ENCODE results near the gene C16orf86. TPM values are rescaled to one million over a fixed set of nuclear protein-coding genes. Genes with fewer than 3 reads are reported as not detected.
A peak's percentile ranks its signal among the peaks of the same experiment; 100 is the strongest.

Gene C16orf86
- total RNA-seq, 2 donors from 2014 or later = 7.5 to 9.6 TPM

DNA sequence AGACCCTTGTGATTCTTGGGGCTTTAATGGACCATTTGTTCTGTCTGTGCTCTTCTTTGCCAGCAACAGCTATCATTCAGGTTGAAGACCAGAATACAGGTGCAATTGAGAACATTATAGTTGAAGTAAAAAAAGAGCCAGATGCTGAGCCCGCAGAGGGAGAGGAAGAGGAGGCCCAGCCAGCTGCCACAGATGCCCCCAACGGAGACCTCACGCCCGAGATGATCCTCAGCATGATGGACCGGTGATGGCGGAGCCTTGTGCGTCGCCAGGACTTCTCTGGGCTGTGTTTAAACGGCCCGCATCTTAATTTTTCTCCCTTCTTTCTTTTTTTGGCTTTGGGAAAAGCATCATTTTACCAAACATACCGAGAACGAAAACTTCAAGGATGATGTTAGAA lies 29.0 kb upstream of the C16orf86 start:
- peaks cover 9 to 37% of the 10 kb centered on the region in 2 donors for H3K36me3 ChIP-seq (replicated peaks in 1 of 2; ENCODE audit: insufficient read depth in 1 of 2, low read depth in 2 of 2)
- peaks cover 9% of the 10 kb centered on the region for H3K4me1 ChIP-seq
- no peak for ATAC-seq
- H3K4me3 ChIP-seq = no peak overlapping the region
- no peak overlapping the region for H3K27ac ChIP-seq
- TF ChIP-seq, protein P1, sequence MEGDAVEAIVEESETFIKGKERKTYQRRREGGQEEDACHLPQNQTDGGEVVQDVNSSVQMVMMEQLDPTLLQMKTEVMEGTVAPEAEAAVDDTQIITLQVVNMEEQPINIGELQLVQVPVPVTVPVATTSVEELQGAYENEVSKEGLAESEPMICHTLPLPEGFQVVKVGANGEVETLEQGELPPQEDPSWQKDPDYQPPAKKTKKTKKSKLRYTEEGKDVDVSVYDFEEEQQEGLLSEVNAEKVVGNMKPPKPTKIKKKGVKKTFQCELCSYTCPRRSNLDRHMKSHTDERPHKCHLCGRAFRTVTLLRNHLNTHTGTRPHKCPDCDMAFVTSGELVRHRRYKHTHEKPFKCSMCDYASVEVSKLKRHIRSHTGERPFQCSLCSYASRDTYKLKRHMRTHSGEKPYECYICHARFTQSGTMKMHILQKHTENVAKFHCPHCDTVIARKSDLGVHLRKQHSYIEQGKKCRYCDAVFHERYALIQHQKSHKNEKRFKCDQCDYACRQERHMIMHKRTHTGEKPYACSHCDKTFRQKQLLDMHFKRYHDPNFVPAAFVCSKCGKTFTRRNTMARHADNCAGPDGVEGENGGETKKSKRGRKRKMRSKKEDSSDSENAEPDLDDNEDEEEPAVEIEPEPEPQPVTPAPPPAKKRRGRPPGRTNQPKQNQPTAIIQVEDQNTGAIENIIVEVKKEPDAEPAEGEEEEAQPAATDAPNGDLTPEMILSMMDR (IDR thresholded peaks at IDR 0.05) = no peak
- no peak for TF ChIP-seq POLR2A (IDR thresholded peaks at IDR 0.05)
- intact Hi-C loops (cut with DNase I) = no loop called here
- no peak for DNase-seq
- WGBS, 2 donors = 89 to 94% methylated on average over 12 of the region's 12 CpGs
- H3K9me3 ChIP-seq = no peaks in the 10 kb centered on the region
- H3K27me3 ChIP-seq = no peaks in the 10 kb centered on the region

DNA sequence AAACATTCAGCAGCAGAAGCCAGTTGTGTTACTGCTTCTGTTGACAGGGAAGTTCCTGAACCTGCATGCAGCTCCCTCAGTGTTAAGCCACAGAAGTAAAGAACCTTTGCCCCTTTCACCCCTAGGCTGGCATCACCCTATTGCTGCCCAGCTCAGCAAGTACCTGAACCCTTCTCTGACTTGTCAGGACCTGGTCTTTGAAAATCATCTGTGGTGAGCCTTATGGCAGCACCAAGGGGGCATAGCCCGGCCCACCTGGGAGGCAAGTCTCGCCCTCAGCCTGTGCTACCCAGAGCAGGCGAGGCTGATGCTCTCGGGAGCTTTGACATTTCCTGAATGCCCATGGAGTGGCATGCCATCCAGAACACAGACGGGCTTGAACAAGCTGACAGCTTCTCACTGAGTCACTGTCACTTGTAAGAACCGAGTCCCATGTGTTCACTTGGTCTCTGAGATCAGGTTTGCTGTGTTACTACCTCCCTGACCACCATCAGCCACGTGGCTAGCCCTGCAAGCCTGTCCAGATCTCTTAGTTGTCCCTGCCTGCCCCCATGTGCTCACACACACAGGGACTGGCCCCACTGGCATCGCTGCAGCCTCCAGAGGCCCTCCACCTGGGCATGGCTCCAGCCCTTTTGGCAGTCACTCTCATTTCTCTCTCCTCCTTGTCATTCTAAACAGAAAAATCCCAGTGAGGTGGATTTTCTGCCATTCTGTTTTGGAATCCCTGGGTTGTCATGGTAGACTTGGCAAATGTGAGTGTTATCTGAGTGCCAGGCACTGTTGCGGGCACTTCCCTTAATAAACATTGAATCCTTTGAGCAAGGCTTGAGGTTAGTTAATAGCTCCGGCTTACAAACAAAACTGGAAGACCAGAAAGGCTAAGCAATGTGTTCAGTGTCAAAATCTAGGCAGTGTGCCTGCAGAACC lies 24.6 kb upstream of the C16orf86 start:
- ATAC-seq (peak; percentile 66), DNase-seq (peak; percentile 55 to 75 (median 69))
- H3K4me1 ChIP-seq = peaks cover 20% of the 10 kb centered on the region
- 10 to 55% methylated on average over 3 to 10 of the region's 10 CpGs for WGBS, 2 donors
- no peaks in the 10 kb centered on the region for H3K27me3 ChIP-seq
- no peak overlapping the region for H3K4me3 ChIP-seq
- no peaks in the 10 kb centered on the region for H3K9me3 ChIP-seq
- H3K27ac ChIP-seq = peak overlapping the region in 2 of 4 donors; percentile 33 to 46
- intact Hi-C loops (cut with DNase I) = no loop called here
- no peak for TF ChIP-seq POLR2A (IDR thresholded peaks at IDR 0.05)
- TF ChIP-seq, protein P1 (IDR thresholded peaks at IDR 0.05) = peak in 2 of 7 experiments; percentile 5 to 9
- H3K36me3 ChIP-seq (replicated peaks in 1 of 2; ENCODE audit: insufficient read depth in 1 of 2, low read depth in 2 of 2) = peaks cover 0 to 17% of the 10 kb centered on the region in 2 donors

DNA sequence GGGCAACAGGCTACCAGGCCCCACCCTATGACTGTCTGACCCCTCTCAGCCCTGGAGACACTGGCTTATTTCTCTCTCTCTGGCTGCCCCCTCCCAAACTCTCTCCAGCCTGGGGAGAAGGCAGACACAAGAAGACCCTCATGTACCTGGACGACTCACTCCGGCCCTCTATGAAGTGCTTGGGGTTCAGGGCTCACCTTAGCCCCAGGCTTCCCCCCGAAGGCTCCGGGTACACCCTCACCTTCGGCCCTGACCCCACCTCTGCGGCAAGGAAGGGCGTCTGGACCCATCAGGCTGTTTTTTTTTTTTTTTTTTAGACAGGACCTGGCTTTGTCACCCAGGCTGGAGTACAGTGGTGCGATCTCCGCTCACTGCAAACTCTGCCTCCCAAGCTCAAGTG lies 22.6 kb upstream of the C16orf86 start:
- Histone ChIP-seq H3K36me3 (replicated peaks in 1 of 2; ENCODE audit: insufficient read depth in 1 of 2, low read depth in 2 of 2) (peaks cover 0 to 4% of the 10 kb centered on the region in 2 donors), H3K4me3 (no peak overlapping the region), H3K4me1 (peaks cover 27% of the 10 kb centered on the region), H3K9me3 (no peaks in the 10 kb centered on the region), H3K27ac (no peak overlapping the region), H3K27me3 (no peaks in the 10 kb centered on the region)
- ATAC-seq (no peak), DNase-seq (no peak)
- intact Hi-C loops (cut with DNase I) = no loop called here
- TF ChIP-seq, protein P1 (IDR thresholded peaks at IDR 0.05) = no peak
- no peak for TF ChIP-seq POLR2A (IDR thresholded peaks at IDR 0.05)
- 81 to 84% methylated on average over 9 of the region's 9 CpGs for WGBS, 2 donors

DNA sequence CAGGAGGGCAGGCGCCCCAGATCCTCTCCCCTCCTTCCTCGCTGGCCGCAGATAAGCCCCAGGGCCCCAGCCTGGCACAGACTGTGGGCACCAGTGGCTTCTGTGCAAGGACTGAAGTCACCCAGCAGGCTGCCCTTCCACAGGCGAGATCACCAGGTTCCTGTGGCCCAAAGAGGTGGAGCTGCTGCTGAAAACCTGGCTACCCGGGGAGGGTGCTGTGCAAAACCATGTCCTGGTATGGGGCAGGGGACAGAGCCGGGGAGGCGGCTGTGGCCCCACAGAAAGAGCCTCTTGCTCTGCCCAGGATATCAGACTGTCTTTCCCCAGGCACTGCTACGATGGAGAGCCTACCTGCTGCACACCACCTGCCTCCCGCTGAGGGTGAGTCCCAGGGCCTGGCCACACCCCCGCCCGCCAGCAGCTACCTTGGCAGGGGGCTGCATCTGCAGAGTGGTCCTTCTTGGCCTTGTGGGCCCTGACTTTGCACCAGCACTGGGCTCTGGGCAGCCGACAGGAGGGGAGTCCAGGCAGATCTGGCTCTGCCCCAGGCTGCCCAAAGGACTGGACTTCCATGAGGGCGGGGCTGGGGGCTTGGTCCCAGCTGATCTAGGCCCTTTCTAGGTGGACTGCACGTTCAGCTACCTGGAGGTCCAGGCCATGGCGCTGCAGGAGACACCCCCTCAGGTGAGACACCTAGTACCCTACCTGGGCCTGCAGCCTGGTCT lies 21.1 kb upstream of the C16orf86 start:
- H3K27ac ChIP-seq = no peak overlapping the region
- ATAC-seq = no peak

More for the DNA sequence above, 21.1 kb upstream of the C16orf86 start:
- TF ChIP-seq POLR2A (IDR thresholded peaks at IDR 0.05) = no peak
- TF ChIP-seq, protein P1 (IDR thresholded peaks at IDR 0.05) = no peak
- 80% methylated on average over 14 of the region's 15 CpGs; no CpG with 5 or more reads in 1 of the 2 donors for WGBS, 2 donors
- H3K36me3 ChIP-seq (replicated peaks in 1 of 2; ENCODE audit: insufficient read depth in 1 of 2, low read depth in 2 of 2) = no peaks in the 10 kb centered on the region
- no peaks in the 10 kb centered on the region for H3K27me3 ChIP-seq
- no peak for DNase-seq
- intact Hi-C loops (cut with DNase I) = no loop called here
- H3K9me3 ChIP-seq = no peaks in the 10 kb centered on the region
- peaks cover 27% of the 10 kb centered on the region for H3K4me1 ChIP-seq
- no peak overlapping the region for H3K4me3 ChIP-seq
